ENCODE results near the gene HHLA2.
"Not testable (repeated sequence)": the region's sequence is repeated elsewhere in the genome, so short reads cannot be mapped to it uniquely, and the experiment has no call there.

The HHLA2 gene

DNA sequence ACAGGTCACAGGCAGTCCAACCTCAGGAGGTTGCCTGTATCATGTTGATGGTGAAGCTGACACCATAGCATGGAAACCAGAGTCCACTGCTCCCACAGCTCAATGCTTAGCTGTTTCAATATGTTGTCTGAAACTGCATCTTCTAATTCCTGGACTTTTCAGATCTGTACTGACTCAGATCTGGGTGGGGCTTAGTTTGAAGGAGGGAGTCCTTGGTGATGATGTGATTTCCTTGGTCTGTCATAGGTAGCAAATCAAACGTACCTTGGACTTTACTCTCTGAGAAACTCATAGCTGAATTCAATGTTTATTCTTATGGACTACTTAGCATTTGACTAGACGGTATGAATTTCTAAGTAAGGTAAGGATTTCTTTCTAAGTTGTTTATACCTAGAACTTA, at the start of gene HHLA2:
HHLA2 (plus strand) TSS at position 310 of the 400 bp plus-strand sequence. CDS start 55,266 bp downstream, outside the sequence.
- no peak for DNase-seq

- peak in 1 of 2 experiments; percentile 24 for DNase-seq
Measured at GRCh38 chr3:108250626-108251025, 45.7 kb upstream of the HHLA2 start.

GRCh38 chr3:108251265-108251664, 45.1 kb upstream of the HHLA2 start:
- peak in 1 of 2 experiments; percentile 43 for DNase-seq

DNA sequence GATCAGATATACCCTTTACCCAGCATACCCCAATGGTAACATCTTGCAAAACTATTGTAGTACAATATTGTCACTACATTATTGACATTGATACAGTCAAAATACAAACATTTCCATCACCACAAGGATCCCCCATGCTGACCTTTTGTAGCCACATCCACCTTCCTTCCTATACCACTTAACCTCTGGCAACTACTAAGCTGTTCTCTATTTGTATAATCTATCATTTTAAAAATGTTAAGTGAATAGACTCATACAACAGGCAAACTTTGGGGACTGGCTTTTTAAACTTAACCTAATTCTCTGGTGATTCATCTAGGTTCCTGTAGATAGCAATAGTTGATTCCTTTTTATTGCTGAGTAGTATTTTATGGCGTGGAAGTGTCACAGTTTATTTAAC, 44.5 kb upstream of the HHLA2 start:
- no peak for DNase-seq

GRCh38 chr3:108255131-108255530, 41.2 kb upstream of the HHLA2 start:
- DNase-seq = no peak

GRCh38 chr3:108264534-108265298, 31.6 kb upstream of the HHLA2 start:
- not testable (repeated sequence) for DNase-seq

DNA sequence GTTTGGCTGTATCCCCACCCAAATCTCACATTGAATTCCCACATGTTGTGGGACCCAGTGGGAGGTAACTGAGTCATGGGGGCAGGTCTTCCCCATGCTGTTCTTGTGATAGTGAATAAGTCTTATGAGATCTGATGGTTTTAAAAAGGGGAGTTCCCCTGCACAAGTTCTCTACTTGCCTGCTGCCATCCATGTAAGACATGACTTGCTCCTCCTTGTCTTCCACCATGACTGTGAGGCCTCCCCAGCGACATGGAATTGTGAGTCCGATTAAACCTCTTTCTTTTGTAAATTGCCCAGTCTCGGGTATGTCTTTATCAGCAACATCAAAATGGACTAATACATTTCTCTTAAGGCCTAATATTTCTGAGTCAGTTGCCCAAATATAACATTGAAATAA, 28.1 kb upstream of the HHLA2 start:
- DNase-seq = not testable (repeated sequence)

DNA sequence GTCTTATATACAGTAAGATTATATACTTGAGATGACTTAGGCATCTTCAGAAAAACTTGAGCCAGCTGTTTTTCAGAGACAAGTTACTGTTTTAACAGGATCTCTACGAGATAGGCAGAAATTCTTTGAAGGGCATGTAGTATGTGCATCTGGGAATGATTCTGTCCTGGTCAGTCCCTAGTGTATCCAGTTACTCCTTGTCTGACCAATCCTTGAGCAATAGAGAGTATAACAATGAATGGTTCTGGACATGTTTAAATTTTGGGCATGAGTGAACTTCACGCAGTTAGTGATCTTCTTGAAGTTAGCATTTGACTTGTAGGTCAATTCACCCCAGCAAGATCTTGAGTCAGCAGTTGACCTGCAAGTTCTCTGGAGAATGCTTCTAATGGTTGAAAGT, 24.7 kb upstream of the HHLA2 start:
- no peak for DNase-seq

- DNase-seq = not testable (repeated sequence)
Measured at GRCh38 chr3:108279066-108279465, 17.3 kb upstream of the HHLA2 start.

DNA sequence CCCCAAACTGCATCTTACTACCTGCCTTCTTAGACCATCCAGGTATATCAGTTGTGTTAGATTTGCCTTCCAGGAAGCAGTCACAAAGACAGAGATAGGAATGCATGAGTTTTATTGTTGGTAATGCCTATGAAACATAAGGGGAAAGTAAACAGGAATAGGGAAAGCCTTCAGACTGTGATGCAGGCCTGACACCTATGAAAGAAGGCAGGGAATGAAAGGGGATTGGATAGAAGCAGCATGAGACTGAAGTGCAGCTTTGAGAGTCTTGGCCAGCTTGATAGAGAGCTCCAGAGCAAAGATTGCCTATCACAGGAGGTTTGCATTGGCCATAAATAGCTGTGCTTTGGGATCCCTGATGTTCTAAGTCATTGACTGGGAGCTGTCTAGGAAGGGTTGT, 15.9 kb upstream of the HHLA2 start:
- DNase-seq = no peak

GRCh38 chr3:108281670-108282069, 14.7 kb upstream of the HHLA2 start:
- no peak for DNase-seq

- DNase-seq = no peak
Measured at GRCh38 chr3:108283006-108283405, 13.3 kb upstream of the HHLA2 start.

GRCh38 chr3:108283989-108284388, 12.4 kb upstream of the HHLA2 start:
- DNase-seq = no peak

GRCh38 chr3:108285176-108285575, 11.2 kb upstream of the HHLA2 start:
- no peak for DNase-seq

GRCh38 chr3:108287146-108287545, 9.2 kb upstream of the HHLA2 start:
- DNase-seq = no peak

GRCh38 chr3:108288193-108288592, 8.2 kb upstream of the HHLA2 start:
- DNase-seq = not testable (repeated sequence)

GRCh38 chr3:108289159-108289558, 7.2 kb upstream of the HHLA2 start:
- DNase-seq = no peak

- no peak for DNase-seq
Measured at GRCh38 chr3:108292450-108292849, 3.9 kb upstream of the HHLA2 start.

GRCh38 chr3:108292905-108293328, 3.4 kb upstream of the HHLA2 start:
- no peak for DNase-seq

DNA sequence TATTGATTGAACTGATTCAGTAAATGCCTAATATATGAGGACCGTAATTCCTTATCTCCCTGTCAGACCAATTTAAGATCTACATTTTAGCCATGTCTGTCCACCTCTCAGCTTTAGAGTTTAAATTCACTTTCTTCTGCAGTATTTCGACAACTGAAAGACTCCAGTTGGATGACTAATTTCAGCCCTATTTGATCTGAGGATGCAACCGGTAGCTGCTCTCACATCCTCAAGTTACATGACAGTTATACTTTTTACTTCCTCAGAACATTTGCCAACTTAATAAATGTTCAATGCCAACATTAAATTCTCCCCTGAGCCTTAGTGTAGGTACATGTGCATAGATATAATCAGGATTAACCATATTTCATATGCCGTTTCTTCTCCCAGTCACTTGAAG, 2.5 kb upstream of the HHLA2 start:
- DNase-seq = no peak

DNA sequence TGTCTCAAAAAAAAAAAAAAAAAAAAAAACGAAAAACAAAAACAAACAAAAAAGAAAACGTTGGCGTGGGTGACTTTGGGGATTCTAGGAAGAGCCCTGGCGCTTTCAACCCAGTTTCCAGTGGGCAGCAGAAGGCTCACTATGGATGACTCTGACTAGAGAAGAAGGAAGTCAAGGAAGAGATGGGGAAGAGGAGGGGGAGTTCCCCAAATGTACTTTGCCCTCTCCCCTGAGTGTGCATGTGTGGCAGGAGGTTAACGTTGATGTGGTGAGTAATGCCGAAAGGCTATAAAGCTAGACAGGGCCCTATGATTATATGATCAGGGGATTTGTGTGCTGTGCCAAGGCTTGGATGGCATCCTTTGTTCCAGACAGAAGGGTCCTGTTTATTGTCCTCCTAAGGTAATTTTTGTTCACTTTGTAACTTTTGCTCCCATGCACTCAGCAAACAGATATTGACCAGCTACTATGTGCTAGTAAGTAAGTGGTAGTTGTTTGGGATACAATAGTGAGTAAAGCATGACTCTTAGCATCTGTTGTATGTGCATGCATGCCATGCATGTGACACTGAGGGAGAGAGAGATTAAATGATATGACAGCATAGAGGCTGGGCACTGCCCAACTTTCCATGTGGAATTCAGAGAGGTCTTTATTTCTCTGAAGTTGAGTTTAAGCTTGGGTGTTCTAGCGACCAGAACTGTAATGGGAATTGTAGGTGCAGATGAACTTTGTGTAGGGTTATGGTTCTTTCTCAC, 750 bp upstream of the HHLA2 start:
- no peak for DNase-seq

- no peak for DNase-seq
Measured at GRCh38 chr3:108297647-108298046, 1.3 kb downstream of the HHLA2 start.

DNA sequence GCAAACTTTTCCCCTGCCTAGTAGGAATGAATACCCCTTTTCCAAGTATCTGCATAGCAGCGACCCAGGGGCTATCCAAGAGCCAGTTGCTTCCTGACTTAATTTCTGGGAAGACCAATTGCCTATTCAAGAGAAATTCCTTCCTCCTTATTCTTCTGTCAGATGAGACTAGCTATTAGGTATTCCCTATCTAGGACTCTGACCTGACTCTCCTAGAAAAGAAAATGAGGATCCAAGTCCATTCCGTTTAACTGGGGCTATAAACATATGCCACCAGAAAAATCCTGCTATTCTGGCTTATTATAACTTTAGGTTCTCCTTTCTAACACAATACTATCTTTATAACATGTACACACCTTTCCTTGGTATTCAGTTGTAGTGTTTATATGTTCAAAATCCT, 1.7 kb downstream of the HHLA2 start:
- no peak for DNase-seq
